SH-SY5Y (cell line): ENCODE measurements around the gene ITGB5.

Source experiments
- GATA2 ChIP-seq: IDR thresholded peaks from 2 replicates; pipeline ENCODE4 v1.6.1; 2011; ENCODE audit warnings: mild to moderate bottlenecking, low read depth, low read length
- GATA3 ChIP-seq: IDR thresholded peaks from 2 replicates; pipeline ENCODE4 v1.6.1; 2011; ENCODE audit warnings: low read depth, mild to moderate bottlenecking, low read length, moderate library complexity

- TF ChIP-seq GATA2 (no peak), GATA3 (no peak)
These were observed 20.8 kb upstream of the ITGB5 start for GRCh38 chr3:124907957-124908356.
